SJSA1 (cell line): Measurements from ENCODE around the gene CDC42BPB. TPM values are rescaled to one million over a fixed set of nuclear protein-coding genes. Genes with fewer than 3 reads are reported as not detected.

ENCODE experiments used
- DNase-seq, 2 experiments: peaks; one replicate each; pipeline ENCODE4 v3.0.0-alpha.2; 2015 to 2020; ENCODE audit warnings: low spot score in 2 of 2, low read depth in 1 of 2
- H3K27ac ChIP-seq: fragments of 250-450 bp; sonication (Bioruptor Pico); 2 replicates; pipeline ENCODE4 v1.5.1; 2020; ENCODE audit warnings: mild to moderate bottlenecking, moderate library complexity
- H3K27me3 ChIP-seq: fragments of 250-450 bp; sonication (Bioruptor Pico); replicated peaks from 2 replicates; pipeline ENCODE4 v1.5.1; 2020; ENCODE audit warnings: mild to moderate bottlenecking, moderate library complexity
- H3K36me3 ChIP-seq: fragments of 250-450 bp; sonication (Bioruptor Pico); 2 replicates; pipeline ENCODE4 v1.5.1; 2020; ENCODE audit warnings: mild to moderate bottlenecking
- H3K4me1 ChIP-seq: fragments of 250-450 bp; sonication (Bioruptor Pico); replicated peaks from 2 replicates; pipeline ENCODE4 v1.6.1; 2021; ENCODE audit warnings: mild to moderate bottlenecking
- H3K4me3 ChIP-seq: fragments of 250-450 bp; sonication (Bioruptor Pico); 2 replicates; pipeline ENCODE4 v1.5.1; 2020; ENCODE audit warnings: mild to moderate bottlenecking
- H3K9me3 ChIP-seq: fragments of 250-450 bp; sonication (Bioruptor Pico); replicated peaks from 2 replicates; pipeline ENCODE4 v1.5.1; 2020; ENCODE audit warnings: mild to moderate bottlenecking
- total RNA-seq: library from RNA; depleted of rRNA; stranded (reverse); fragments of >200 nt; shearing (Covaris generic); gene quantifications from 2 replicates; pipeline ENCODE4 v1.2.3, GENCODE V29; 2014

CDC42BPB gene
- total RNA-seq, 1 experiment from 2014 or later: 56.5 TPM

DNA sequence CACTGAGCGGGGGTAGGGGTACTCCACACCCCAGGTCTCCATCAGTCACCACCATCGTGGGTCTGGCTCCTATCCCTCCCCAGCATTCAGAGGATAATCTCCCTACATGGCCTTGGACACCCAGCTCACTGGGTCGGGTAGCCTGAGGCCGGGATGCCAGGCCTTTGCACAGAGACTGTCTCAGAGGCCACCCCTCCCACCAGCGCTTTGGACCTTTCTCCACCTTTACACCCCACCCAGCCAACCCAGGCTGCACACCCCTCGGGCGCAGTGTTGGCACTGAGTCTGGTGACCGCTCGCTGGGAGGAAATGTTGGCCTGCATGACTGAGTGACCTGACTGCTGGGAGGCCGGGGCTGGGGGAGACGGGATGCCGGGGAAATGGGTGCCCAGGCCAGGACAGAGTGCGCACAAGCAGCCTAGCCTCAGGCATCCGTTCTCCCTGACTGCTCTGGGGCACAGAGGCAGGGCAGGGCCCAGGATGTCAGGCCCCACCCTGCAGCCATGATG, 16.1 kb upstream of the CDC42BPB start:
- no peak overlapping the region for H3K27ac ChIP-seq
- no peak overlapping the region for H3K4me3 ChIP-seq
- H3K27me3 ChIP-seq: no peaks in the 10 kb centered on the region
- no peak for DNase-seq
- H3K4me1 ChIP-seq: peaks cover 5% of the 10 kb centered on the region
- no peaks in the 10 kb centered on the region for H3K9me3 ChIP-seq
- no peaks in the 10 kb centered on the region for H3K36me3 ChIP-seq

DNA sequence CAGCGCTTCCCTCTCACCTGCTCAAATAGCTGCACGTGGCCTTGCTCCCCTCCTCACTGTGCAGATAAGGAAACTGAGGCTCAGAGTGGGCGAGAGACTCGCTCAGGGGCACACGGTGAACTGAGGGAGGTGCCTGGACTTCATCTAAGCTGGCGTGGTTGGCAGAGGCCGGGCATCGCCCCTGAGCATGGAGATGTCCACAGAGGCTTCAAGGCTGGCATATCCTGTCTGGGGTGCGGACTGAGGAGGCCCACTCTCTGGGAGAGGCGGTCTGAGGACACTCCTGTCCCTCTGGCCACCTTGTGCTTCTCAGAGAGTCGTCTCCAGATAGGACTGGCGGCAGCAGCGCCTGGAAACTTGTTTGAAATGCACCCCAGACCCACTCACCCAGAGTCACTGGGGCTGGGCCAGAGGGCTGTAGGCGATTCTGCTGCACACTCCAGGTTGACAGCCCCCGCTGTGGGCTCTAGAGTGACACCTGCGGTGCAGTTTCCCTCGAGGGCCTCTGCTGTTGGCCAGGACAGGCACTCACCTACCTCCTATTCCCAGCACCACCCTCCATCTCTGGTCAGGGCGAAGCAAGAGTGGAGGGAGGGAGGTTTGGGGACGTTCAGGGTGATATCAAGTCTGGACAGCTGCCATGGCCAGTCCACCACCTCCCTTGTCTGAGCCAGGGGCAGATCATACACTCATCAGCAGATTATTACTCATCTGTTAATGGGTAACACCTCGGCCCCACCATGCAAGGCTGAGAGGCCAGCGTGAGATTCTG, 15.4 kb upstream of the CDC42BPB start:
- H3K27ac ChIP-seq: no peak overlapping the region
- no peaks in the 10 kb centered on the region for H3K36me3 ChIP-seq
- DNase-seq: no peak
- no peaks in the 10 kb centered on the region for H3K9me3 ChIP-seq
- H3K4me3 ChIP-seq: no peak overlapping the region
- no peaks in the 10 kb centered on the region for H3K27me3 ChIP-seq
- H3K4me1 ChIP-seq: peaks cover 5% of the 10 kb centered on the region

DNA sequence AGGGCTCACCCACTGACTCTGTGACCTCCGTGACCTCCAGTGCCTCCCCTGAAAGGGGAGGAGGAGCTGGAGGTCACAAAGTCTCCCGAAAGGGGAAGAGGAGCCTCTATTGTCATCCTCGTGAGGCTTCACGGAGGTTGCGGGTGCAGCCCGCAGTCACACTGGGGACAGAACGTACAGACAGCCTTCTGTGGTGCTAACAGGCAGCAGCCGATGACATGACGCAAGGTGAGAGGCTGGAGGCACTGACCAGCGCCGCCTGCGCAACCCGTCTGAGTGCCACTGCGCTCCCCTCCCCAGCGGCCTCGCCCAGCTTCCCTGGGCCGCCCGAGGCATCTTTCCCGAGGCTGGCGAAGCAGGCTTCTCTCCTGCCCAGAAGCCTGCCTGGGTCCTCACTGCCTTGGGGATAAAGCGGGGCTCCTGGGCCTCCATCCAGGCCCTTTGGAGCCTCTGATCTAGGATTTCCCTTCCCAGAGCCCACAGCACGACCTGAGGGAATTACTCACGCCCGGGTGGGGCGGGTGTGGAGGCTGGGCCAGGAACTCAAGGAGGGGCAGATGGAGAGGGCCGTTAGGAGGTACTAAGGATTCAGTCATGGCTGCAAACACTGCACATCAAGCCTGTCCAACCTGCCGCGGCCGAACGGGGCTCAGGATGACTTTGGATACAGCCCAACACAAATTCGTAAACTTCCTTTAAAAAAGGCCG, 14.3 kb upstream of the CDC42BPB start:
- no peaks in the 10 kb centered on the region for H3K27me3 ChIP-seq
- no peak overlapping the region for H3K4me3 ChIP-seq
- peaks cover 5% of the 10 kb centered on the region for H3K4me1 ChIP-seq
- H3K36me3 ChIP-seq: no peaks in the 10 kb centered on the region
- no peak for DNase-seq
- H3K9me3 ChIP-seq: no peaks in the 10 kb centered on the region
- no peak overlapping the region for H3K27ac ChIP-seq

DNA sequence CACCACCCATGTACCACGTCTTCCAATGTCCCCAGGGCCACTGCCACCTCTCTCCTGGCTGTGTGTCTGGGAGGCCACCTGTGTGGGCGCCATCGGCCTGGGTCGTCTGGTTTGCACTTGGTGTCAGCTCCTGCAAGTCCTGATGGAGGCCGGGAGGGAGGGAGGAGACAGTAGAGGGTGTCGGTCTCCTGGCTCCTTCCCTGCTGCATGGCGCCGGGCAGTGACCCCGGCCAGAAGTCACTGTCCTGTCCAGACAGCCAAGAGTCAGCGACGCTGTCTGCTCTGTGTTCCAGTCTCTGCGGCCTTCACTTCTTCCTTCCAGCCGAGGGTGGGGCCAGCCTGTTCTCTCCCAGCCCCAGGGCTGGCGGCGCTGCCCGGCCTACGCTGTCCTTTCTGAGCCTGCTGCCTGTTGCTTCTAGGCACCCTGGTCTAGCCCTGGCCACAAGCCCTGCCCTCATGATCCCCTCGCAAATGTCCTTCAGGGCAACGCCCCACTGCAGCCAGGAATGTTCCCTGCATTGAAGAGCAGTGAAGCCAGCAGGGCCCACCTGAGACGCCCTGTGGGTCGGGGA, 13.7 kb upstream of the CDC42BPB start:
- Histone ChIP-seq H3K36me3 (no peaks in the 10 kb centered on the region), H3K4me1 (peaks cover 5% of the 10 kb centered on the region), H3K4me3 (no peak overlapping the region), H3K27me3 (no peaks in the 10 kb centered on the region), H3K27ac (no peak overlapping the region), H3K9me3 (no peaks in the 10 kb centered on the region)
- DNase-seq: peak in 1 of 2 experiments; percentile 39

DNA sequence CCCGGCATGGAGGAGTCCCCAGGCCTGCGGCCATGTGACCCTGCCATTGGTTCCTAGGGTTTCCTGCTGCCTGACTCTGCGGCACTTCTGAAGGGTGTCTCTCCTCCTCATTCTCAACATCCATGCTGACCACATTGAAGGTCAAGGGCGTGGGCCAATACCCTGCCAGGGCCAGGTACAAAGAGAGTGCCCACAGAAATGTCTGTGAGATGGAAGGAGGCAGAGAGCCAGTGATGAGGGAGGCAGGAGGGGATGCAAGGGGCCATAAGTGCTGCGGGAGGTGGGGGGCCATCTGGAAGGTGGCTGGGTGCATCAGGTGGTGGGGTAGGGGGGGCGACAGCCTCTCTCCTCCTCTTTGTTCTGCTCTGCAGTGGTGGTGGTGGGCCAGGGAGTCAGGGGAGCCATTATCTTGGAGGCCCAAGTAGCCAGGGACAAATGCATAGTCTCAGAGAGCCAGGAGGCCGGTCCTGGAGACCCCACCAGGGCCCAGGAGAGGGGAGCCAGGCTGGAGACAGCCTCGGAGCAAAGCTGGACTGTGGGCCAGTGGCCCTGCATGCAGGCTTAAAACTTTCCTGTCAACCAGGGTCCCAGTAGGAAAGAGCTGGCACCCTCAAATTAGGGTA, 13.0 kb upstream of the CDC42BPB start:
- H3K27me3 ChIP-seq: no peaks in the 10 kb centered on the region
- H3K9me3 ChIP-seq: no peaks in the 10 kb centered on the region
- H3K4me3 ChIP-seq: no peak overlapping the region
- no peaks in the 10 kb centered on the region for H3K36me3 ChIP-seq
- H3K4me1 ChIP-seq: peaks cover 4% of the 10 kb centered on the region
- no peak for DNase-seq
- H3K27ac ChIP-seq: no peak overlapping the region

DNA sequence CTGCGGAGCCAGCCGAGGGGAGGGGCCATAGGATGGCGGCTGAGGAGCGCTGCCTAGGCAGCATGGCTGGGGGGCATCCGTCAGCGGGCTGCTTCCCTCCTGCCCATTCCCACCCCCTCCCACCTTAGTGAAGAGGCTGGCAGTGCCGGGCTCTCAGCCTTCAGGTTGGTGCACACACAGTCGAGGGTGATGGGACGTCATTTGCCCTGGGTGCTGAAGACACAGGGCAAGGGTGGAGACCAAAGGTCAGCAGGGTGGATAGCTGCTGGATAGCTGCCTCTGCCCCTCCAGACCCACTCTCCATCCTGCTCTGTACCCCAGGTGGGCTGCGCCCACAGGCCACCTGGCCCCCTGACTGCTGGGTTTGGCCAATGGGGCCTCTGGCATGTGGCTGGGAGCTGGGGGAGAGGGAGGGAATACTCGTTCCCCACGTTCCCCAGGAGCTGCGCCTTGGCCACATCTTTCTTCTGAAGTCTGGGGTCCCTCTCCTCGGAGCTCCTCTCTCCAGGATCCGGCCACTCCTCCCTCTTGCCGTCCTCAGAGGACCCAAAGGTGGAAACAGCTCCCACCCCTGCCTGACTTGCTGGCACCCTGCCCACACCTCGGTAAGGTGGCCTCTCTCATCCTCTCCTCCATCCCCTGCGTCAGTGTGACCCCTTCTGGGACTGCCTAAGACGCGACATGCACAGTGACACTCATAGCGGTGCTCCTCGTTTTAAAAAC, 11.2 kb upstream of the CDC42BPB start:
- Histone ChIP-seq H3K4me3 (no peak overlapping the region), H3K36me3 (no peaks in the 10 kb centered on the region), H3K27me3 (no peaks in the 10 kb centered on the region), H3K4me1 (no peaks in the 10 kb centered on the region), H3K9me3 (no peaks in the 10 kb centered on the region), H3K27ac (no peak overlapping the region)
- DNase-seq: peak in 1 of 2 experiments; percentile 38

DNA sequence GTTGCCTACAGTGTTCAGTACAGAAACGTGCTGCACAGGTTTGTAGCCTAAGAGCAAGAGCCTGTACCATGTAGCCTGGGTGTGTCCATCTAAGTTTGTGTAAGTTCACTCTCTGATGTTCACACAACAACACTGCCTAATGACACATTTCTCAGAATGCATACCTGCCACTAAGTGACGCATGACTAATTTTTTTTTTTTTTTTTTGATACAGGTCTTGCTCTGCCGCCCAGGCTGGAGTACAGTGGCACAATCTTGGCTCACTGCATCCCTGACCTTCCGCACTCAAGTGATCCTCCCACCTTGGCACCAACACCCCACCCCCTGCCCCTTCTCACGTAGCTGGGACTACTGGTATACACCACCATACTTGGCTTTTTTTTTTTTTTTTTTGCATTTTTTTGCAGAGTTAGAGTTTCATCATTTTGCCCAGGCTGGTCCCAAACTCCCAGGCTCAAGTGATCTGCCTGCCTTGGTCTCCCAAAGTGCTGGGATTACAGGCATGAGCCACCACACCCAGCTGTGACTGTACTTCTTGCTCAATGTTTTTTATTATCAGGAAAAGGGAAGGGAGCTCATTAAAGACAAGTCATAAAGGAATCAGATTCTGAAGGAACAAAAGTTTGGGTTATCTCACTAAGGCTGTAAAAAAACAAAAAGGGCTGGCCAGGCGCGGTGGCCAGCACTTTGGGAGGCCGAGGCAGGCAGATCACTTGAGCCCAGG, 10.0 kb upstream of the CDC42BPB start:
- Histone ChIP-seq H3K9me3 (no peaks in the 10 kb centered on the region), H3K36me3 (no peaks in the 10 kb centered on the region), H3K4me1 (no peaks in the 10 kb centered on the region), H3K27ac (no peak overlapping the region), H3K4me3 (no peak overlapping the region), H3K27me3 (no peaks in the 10 kb centered on the region)
- DNase-seq: no peak

DNA sequence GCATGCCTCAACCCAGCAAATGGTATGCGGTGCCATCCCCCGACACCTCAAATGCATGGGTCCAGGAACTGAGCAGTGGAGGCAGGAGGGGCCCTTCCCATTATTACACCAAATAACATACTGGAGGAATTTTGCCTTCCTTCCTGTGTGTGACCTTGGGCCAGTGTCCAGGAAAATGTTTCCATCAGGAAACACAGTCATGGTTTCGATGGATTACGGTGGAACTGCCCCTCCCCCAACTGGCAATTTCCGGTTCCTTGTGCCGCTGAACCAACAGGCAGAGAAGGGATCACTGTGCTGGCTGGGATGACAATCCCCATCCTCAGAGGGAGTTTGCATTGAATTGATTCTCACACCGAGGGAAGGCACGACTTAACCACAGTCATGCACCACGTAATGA, 9.1 kb upstream of the CDC42BPB start:
- Histone ChIP-seq H3K27me3 (no peaks in the 10 kb centered on the region), H3K4me1 (no peaks in the 10 kb centered on the region)

DNA sequence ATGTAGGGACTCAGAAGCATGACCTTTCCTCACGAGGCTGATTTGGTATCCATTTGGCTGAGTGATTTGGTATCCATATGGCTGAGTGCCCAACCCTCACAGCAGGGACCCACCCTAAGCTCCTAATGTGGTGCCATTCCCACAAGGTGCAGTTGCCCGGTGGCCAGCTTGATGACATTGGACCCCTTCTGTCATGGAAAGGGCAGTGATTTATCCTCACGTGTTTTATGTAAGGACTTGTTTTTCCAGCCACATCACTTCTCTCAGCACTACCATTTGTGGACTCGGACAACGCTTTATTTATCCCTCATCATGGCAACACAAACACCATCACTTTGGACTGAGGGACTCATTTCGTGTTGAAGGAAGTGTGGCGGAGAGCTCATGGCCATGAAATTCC, 8.5 kb upstream of the CDC42BPB start:
- DNase-seq: no peak
- Histone ChIP-seq H3K4me3 (no peak overlapping the region), H3K4me1 (no peaks in the 10 kb centered on the region), H3K36me3 (no peaks in the 10 kb centered on the region), H3K9me3 (no peaks in the 10 kb centered on the region), H3K27me3 (no peaks in the 10 kb centered on the region), H3K27ac (no peak overlapping the region)

More for the DNA sequence above, 9.1 kb upstream of the CDC42BPB start:
- H3K9me3 ChIP-seq: no peaks in the 10 kb centered on the region
- no peaks in the 10 kb centered on the region for H3K36me3 ChIP-seq
- no peak overlapping the region for H3K4me3 ChIP-seq
- no peak for DNase-seq
- no peak overlapping the region for H3K27ac ChIP-seq

DNA sequence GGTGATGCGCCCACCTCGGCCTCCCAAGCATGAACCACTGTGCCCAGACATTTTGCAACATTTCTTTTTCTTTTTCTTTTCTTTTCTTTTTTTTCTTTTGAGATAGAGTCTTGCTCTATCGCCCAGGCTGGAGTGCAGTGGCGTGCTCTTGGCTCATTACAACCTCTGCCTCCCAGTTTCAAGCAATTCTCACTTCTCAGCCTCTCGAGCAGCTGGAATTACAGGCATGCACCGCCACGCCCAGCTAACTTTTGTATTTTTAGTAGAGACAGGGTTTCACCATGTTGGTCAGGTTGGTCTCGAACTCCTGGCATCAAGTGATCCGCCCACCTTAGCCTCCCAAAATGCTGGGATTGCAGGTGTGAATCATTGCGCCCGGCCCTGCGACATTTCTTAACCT, 7.6 kb upstream of the CDC42BPB start:
- Histone ChIP-seq H3K4me3 (no peak overlapping the region), H3K27ac (no peak overlapping the region), H3K4me1 (no peaks in the 10 kb centered on the region), H3K9me3 (no peaks in the 10 kb centered on the region), H3K36me3 (no peaks in the 10 kb centered on the region), H3K27me3 (no peaks in the 10 kb centered on the region)
- no peak for DNase-seq

DNA sequence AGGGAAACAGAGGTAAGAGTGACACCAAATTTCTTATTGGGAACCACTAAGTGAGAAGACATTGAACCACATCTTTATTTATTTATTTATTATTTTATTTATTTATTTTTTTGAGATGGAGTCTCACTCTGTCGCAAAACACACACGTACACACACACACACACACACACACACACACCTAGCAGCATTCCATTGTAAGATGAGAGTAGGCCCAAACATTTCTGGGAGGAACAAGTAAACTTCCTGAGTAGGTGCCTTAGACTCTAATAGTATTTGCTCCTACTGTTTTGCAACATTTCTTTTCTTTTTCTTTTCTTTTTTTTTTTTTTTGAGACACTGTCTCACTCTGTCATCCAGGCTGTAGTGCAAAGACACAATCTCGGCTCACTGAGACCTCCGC, 7.1 kb upstream of the CDC42BPB start:
- no peaks in the 10 kb centered on the region for H3K27me3 ChIP-seq
- H3K27ac ChIP-seq: no peak overlapping the region
- DNase-seq: no peak
- no peaks in the 10 kb centered on the region for H3K36me3 ChIP-seq
- H3K4me3 ChIP-seq: no peak overlapping the region
- H3K4me1 ChIP-seq: no peaks in the 10 kb centered on the region
- no peaks in the 10 kb centered on the region for H3K9me3 ChIP-seq

DNA sequence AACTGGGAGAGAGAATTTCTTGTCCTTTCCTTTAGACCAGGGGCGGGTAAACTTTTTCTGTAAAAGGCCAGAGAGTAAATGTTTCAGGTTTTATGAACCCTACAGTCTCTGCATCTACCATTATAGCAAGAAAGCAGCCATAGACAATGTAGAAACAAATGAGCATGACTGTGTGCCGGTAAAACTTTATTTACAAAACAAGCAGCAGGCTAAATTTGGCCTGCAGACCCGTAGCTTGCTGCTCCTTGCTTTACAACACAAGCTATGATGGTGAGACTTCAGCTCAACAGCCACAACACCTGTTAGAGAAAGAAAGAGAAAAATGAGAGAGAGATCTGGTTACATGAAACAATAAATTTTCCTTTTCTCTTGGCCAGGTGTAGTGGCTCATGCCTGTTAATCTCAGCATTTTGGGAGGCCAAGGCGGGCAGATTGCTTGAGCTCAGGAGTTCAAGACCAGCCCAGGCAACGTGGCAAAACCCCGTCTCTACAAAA, 4.2 kb upstream of the CDC42BPB start:
- Histone ChIP-seq H3K27ac (no peak overlapping the region), H3K36me3 (peaks cover 8% of the 10 kb centered on the region), H3K9me3 (no peaks in the 10 kb centered on the region), H3K4me1 (peaks cover 9% of the 10 kb centered on the region), H3K4me3 (no peak overlapping the region), H3K27me3 (no peaks in the 10 kb centered on the region)
- no peak for DNase-seq

DNA sequence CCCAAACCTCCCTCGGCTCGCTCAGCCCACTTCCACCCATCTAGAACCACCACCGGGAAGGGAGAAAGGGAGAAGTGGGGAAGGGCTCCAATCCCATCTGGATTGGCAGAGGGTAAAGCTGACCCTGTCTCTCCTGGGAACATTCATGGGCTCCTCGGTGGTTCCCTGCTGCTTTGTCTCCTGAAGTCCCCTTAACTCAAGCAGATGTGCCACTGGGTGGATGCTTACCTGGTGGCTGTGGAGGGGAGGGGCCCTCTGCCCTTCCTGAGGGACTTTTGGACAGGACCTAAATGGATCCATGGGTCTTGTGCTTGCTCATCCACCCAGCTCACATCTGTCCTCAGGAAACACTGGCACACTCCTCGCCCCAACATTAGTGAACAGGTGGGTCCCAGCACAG, 2.2 kb upstream of the CDC42BPB start:
- Histone ChIP-seq H3K4me1 (peaks cover 15% of the 10 kb centered on the region), H3K9me3 (no peaks in the 10 kb centered on the region), H3K4me3 (no peak overlapping the region), H3K27me3 (no peaks in the 10 kb centered on the region), H3K36me3 (peaks cover 13% of the 10 kb centered on the region), H3K27ac (no peak overlapping the region)
- no peak for DNase-seq
